AG10803 (cell line): ENCODE data around the gene VDR.

Experiments used
- DNase-seq: peaks from one replicate; pipeline ENCODE4 v3.0.0; 2010; ENCODE audit warnings: low read depth
- H3K4me3 ChIP-seq: 2 replicates; pipeline ENCODE4 v1.5.1; 2011; ENCODE audit warnings: mild to moderate bottlenecking, low read length, control low read depth
- TF ChIP-seq, protein P1 (sequence below): conservative IDR thresholded peaks from 2 replicates; pipeline ENCODE4 v1.5.1; 2011; ENCODE audit warnings: mild to moderate bottlenecking, low read length, control low read depth, inconsistent platforms

The VDR gene

DNA sequence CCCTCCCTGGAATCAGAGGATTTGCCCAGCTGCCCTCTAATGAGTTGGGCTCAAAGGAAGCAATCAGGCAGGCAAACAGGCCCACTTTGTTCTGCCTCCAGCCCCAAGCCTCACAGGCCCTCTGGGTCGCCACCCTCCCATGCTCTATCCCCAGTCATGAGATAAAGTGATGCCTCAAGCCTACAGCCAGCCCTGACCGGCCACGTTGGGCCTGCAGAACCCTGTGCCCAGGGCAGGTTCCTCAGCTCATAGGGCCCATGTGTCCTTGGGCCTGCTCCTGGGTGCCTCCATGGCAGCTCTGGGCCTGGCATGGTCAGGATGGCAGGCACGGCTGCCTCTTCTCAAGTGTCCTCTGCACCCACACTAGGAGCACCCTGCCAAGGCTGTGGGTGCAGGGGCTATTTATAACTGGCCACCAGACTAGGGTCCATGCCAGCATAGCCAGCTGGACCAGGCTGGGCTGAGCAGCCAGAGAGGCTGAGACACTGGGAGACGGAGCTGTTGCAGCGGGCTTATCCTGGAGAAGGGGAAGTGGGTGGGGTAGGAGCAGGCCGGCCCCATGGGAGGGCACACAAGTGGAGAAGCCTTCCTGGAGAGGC is 105.3 kb downstream of the VDR start:
- TF ChIP-seq, protein P1, sequence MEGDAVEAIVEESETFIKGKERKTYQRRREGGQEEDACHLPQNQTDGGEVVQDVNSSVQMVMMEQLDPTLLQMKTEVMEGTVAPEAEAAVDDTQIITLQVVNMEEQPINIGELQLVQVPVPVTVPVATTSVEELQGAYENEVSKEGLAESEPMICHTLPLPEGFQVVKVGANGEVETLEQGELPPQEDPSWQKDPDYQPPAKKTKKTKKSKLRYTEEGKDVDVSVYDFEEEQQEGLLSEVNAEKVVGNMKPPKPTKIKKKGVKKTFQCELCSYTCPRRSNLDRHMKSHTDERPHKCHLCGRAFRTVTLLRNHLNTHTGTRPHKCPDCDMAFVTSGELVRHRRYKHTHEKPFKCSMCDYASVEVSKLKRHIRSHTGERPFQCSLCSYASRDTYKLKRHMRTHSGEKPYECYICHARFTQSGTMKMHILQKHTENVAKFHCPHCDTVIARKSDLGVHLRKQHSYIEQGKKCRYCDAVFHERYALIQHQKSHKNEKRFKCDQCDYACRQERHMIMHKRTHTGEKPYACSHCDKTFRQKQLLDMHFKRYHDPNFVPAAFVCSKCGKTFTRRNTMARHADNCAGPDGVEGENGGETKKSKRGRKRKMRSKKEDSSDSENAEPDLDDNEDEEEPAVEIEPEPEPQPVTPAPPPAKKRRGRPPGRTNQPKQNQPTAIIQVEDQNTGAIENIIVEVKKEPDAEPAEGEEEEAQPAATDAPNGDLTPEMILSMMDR, result no peak
- no peak overlapping the region for H3K4me3 ChIP-seq

DNA sequence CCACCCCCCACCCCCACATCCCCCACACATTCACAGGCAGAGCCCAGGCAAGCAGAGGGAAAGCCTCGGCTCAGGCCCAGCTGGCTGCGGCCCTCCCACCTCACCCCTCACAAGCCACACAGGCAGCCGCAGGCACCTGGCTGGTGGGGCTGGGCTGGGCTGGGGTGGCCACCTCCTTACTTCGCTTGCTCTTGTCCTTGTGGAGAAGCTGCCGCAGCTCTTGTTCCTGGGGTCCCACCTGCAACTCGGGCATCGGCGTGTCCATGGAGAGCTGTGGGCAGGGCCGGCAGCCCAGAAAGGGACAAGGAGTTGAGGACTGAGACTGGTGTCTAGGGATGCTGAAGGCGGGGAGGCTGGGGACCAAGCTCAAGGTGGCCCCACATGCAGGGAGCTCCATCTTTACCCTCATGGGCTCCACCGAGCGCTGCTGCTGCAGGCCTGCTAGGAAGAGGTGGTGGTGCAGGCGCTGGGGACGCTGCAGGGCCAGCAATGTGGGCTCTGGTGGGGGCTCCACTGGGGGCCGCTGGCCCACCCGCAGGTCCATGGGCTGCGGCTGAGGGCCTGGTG is 106.3 kb downstream of the VDR start:
- TF ChIP-seq, protein P1, result no peak
- DNase-seq, result no peak
- H3K4me3 ChIP-seq, result no peak overlapping the region

More for the DNA sequence above, 105.3 kb downstream of the VDR start:
- DNase-seq, result no peak

DNA sequence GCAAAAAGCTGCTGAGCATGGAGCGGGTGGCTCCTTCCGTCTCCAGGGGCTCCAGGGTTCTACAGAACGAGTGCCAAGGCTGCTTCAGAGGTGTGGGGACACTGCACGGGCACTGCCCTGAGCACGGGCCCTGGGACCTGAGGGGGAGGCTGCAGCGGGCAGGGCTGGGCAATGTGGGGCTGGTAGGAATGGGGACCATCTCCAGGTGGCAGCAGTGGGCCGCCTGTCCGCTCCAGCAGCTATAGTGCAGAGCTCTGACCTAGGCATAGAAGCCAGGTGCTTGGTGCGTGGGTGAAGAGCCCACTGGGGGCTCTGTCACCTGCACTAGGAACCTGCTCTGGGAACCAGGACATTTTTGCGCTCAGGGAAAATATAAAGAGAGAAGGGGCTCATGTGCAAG is 107.4 kb downstream of the VDR start:
- H3K4me3 ChIP-seq, result no peak overlapping the region
- DNase-seq, result no peak
- TF ChIP-seq, protein P1, result no peak

DNA sequence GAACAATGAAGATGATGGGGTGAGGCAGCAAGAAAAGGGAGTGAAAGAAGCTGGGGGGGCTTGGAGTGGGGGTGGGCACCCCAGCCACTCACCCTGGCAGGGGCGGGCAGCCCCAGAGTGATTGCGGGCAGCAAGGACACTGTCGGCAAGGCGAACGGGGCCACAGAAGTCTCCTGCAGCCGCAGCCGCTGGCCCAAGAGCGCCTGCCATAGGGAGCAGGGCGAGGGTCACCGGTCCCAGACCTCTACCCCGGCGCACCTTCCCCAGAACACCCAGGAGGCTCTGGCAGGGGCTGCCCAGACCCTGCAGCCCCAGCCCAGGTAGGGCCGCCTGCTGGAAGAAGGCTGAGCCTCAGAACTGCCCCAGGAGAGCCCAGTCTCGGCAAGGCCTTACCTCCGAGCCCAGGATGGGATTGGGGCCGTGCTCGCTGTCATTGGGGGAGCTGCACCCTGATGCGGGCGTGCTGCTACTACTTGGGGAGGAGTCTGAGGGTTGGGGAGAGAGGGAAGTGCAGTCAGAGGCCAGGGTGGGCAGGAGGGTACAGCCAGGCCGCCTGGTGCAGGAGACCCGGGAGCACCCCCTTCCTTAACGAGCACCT is 108.9 kb downstream of the VDR start:
- DNase-seq, result no peak
- TF ChIP-seq, protein P1, result no peak
- no peak overlapping the region for H3K4me3 ChIP-seq

DNA sequence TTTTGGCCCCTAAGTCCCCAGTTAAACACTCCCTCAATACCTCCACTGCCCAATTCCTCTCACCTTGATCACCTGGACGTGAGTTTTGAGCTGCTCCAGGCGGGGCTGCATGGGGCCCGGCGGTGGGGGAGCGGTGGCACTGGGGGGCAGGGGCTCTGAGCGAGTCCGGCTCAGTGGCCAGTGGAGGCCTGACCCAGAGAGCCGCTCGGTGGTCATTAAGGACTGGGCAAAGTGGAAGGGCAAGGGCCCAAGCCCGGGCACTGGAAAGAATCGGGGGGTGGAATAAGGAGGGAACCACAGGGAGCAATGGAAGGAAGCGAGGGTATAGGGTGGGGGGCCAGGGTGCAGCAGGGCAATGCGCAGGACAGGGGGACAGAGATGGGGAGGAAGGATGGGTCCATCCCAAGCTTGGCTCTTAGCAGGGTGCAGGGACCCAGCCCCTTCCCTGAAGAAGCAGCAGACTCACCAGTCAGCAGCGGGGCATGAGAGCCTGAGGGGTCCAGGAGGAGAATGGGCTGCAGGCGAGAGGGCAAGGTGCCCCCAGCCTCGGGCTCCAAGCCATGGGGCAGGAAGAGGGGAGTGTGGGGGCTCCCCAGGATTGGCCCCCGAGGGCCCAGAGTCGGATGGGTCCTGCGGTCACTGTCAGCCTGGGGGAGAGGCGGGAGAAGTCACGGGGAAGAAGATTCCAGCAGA is 109.5 kb downstream of the VDR start:
- no peak for DNase-seq
- TF ChIP-seq, protein P1, result no peak
- H3K4me3 ChIP-seq, result no peak overlapping the region

DNA sequence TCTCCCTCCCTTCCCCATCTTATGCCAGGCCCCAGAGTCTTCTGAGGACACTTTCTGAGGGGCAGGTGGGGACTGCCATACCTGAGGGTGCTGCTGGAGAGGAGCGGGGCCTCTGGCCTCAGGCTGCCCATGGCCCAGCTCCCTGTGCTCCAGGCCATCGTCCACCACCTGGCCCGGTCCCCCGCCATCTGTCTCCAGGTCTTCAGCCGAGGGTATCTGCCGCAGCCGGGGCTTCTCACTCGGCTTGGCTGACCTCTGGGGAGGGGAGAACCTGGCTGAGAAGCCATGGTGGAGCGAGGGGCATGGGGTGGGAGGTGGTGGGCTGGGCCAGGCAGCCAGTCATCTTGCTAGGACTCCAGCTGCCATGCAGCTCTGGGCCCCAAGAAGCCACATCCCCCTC is 110.1 kb downstream of the VDR start:
- TF ChIP-seq, protein P1, result no peak
- no peak overlapping the region for H3K4me3 ChIP-seq

More for the DNA sequence above, 110.1 kb downstream of the VDR start:
- DNase-seq, result no peak
